BJ (cell line): ENCODE measurements around the gene CACNA1G. TPM values are rescaled to one million over a fixed set of nuclear protein-coding genes. Genes with fewer than 3 reads are reported as not detected.

ENCODE experiments used
- CTCF ChIA-PET: fragments of 350-600 bp; formaldehyde crosslinking; extraction: SDS; loops from one replicate; lab custom pipeline; 2021; ENCODE audit warnings: antibody characterized with exemption, inconsistent platforms; lab: Yijun Ruan, JAX
- POLR2A ChIA-PET: fragments of 300-600 bp; sonication (Branson Sonifier 250); formaldehyde crosslinking; extraction: SDS; loops from one replicate; lab custom pipeline; 2021; ENCODE audit warnings: antibody characterized with exemption; lab: Charles Lee
- DNase-seq: peaks from one replicate; pipeline ENCODE4 v3.0.0-alpha.2; 2011; ENCODE audit warnings: low read depth
- H3K27me3 ChIP-seq: 2 replicates; pipeline ENCODE4 v1.6.0; 2011; ENCODE audit warnings: low read length; ENCODE audit not compliant: control insufficient read depth, insufficient read depth
- H3K36me3 ChIP-seq: 2 replicates; pipeline ENCODE4 v1.5.1; 2011; ENCODE audit warnings: low read length; ENCODE audit not compliant: control insufficient read depth, insufficient read depth
- H3K4me3 ChIP-seq: 2 replicates; pipeline ENCODE4 v1.5.1; 2011; ENCODE audit warnings: low read depth, mild to moderate bottlenecking, control low read depth, low read length
- polyA plus RNA-seq: library from polyadenylated mRNA; depleted of rRNA; stranded (reverse); fragments of >200 nt; gene quantifications from 2 replicates; pipeline ENCODE4 v1.2.3, GENCODE V29; 2011
- TF ChIP-seq, protein P1 (sequence below): IDR thresholded peaks from 2 replicates; pipeline ENCODE4 v1.5.1; 2011; ENCODE audit warnings: low read depth, mild to moderate bottlenecking, control low read depth, inconsistent platforms, low read length, moderate library complexity; ENCODE audit not compliant: insufficient read depth

CACNA1G gene
- polyA plus RNA-seq, 1 experiment: 0.02 TPM

DNA sequence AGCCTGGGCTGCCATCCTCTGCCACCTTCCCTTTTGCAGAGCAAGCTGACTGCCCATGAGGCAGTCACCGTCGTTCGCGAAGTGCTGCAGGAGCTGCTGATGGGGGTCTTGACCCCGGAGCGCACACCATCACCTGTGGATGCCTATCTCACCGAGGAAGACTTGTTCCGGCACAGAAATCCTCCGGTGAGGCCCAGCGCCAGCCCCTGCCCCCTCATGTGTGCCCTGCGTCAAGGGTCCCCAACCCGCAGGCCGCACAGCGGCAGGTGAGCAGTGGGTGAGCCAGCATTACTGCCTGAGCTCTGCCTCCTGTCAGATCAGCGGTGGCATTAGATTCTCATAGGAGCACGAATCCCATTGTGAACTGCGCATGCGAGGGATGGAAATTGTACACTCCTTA lies 35.7 kb upstream of the CACNA1G start:
- no peak overlapping the region for H3K4me3 ChIP-seq
- TF ChIP-seq, protein P1, sequence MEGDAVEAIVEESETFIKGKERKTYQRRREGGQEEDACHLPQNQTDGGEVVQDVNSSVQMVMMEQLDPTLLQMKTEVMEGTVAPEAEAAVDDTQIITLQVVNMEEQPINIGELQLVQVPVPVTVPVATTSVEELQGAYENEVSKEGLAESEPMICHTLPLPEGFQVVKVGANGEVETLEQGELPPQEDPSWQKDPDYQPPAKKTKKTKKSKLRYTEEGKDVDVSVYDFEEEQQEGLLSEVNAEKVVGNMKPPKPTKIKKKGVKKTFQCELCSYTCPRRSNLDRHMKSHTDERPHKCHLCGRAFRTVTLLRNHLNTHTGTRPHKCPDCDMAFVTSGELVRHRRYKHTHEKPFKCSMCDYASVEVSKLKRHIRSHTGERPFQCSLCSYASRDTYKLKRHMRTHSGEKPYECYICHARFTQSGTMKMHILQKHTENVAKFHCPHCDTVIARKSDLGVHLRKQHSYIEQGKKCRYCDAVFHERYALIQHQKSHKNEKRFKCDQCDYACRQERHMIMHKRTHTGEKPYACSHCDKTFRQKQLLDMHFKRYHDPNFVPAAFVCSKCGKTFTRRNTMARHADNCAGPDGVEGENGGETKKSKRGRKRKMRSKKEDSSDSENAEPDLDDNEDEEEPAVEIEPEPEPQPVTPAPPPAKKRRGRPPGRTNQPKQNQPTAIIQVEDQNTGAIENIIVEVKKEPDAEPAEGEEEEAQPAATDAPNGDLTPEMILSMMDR: no peak
- CTCF ChIA-PET: no interaction called here
- POLR2A ChIA-PET: no interaction called here
- no peak for DNase-seq
- no peaks in the 10 kb centered on the region for H3K36me3 ChIP-seq
- H3K27me3 ChIP-seq: peaks cover 16% of the 10 kb centered on the region

DNA sequence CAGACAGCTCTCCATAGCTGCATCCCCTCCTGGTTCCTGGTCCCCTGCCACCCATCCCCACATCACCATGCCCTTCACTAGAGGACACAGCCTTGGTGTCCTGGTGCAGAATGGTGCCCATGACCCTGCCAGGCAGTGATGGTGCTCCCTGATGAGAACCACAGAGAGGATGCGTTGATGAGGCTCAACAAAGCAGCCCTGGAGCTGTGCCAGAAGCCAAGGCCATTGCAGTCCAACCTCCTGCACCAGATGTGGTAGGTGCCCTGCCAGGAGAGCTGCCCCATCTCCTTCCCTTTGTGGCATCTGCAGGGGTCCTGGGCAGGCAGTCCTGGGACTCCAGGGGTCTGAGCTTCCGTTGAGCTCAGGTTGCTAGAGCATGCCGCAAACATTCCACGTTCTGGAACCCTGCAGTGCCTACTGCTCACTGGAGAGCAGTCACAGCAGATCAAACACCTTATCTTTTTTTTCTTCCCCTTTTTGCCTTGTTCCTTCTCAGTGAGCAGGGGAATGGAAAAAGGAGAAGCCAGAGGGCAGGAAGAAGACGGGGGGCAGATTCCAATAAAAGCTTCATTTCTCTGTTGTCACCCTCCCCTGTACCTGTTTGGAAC lies 33.3 kb upstream of the CACNA1G start:
- TF ChIP-seq, protein P1: no peak
- H3K36me3 ChIP-seq: no peaks in the 10 kb centered on the region
- peaks cover 28% of the 10 kb centered on the region for H3K27me3 ChIP-seq
- POLR2A ChIA-PET: no interaction called here
- CTCF ChIA-PET: interaction anchor here (0.7 kb wide), 1 partner anchor 12 kb away, joined by 3 read pairs; no protein-coding TSS in a partner anchor
- H3K4me3 ChIP-seq: no peak overlapping the region
- no peak for DNase-seq

DNA sequence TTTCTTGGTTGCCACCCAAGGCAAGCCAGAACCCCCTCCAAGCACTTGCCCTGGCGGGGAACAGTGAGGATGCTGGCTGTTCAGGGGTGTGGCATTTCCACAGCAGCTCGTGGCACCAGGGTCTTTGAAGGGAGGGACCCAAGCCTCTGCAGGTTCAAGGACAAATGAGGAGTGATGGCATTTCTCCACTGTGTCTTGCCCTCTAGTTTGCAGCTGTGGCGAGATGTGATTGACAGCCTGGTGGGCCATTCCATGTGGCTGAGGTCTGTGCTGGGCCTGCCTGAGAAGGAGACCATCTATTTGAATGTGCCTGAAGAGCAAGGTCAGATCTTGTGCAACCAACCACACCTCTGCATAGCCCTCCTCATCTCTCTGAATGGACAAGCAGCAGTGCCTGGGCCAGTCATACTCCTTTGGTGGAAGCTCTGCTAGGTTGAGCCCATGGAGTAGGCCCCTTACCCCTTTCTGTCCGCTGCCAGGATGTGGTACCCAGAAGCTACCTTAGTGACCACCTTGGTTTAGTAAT lies 32.5 kb upstream of the CACNA1G start:
- CTCF ChIA-PET: interaction anchor here (0.7 kb wide), 1 partner anchor 11 kb away, joined by 3 read pairs; no protein-coding TSS in a partner anchor
- TF ChIP-seq, protein P1: no peak
- peaks cover 35% of the 10 kb centered on the region for H3K27me3 ChIP-seq

DNA sequence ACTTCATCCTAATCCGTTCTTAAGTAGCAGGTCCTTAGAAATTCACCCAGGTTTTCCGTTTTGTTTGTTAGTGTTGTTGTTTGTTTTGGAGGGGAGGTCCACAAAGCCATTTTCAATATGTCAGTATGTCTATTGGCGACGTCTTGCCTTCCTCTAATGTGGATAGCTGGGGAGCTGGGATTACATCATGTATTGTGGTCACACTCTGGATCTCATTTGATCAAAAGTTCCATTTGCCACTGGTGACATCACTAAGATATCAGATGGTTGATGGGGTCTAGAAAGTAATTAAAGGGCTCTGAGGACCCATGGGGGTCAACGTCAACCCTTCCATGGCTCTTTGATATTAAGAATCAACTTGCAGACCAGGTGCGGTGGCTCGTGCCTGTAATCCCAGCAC lies 30.7 kb upstream of the CACNA1G start:
- CTCF ChIA-PET: no interaction called here
- no peak for DNase-seq
- H3K27me3 ChIP-seq: peaks cover 38% of the 10 kb centered on the region
- TF ChIP-seq, protein P1: no peak
- no peak overlapping the region for H3K4me3 ChIP-seq
- POLR2A ChIA-PET: no interaction called here
- H3K36me3 ChIP-seq: no peaks in the 10 kb centered on the region

More for the DNA sequence above, 32.5 kb upstream of the CACNA1G start:
- H3K36me3 ChIP-seq: no peaks in the 10 kb centered on the region
- no peak overlapping the region for H3K4me3 ChIP-seq
- no peak for DNase-seq
- POLR2A ChIA-PET: no interaction called here

DNA sequence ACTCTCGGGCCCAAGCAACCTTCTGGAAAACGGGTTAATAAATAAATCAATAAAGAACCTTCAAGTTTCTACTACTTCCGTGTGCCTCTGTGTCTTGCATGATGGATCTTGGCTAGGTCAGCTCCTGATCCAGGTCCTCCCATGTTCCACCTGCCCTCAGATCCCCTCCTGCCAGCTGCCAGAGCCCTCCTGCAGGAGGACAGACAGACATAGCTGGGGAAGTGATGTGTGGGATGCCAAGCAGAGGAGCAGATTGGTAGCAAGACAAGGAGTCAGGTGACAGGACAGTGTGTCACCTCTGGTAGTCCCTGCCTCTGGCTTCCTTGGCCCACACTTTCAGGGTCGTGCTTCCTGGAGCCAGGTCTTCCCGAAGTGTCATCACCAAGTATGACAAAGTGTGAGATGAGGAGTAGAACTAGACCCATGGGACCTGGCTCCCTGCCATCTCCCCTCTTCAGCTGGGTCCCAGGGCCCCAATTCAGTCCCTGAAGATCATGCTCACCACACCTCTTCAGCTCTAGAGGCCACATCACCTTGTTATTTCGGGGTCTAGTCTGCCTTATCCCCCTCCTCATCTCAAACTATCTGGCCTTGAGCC lies 29.0 kb upstream of the CACNA1G start:
- Histone ChIP-seq H3K4me3 (no peak overlapping the region), H3K36me3 (no peaks in the 10 kb centered on the region), H3K27me3 (peaks cover 38% of the 10 kb centered on the region)
- CTCF ChIA-PET: interaction anchor here (0.6 to 1.3 kb wide), 4 partner anchors 49 to 163 kb away, joined by 3 to 4 read pairs (median 3); no protein-coding TSS in a partner anchor
- POLR2A ChIA-PET: no interaction called here
- no peak for DNase-seq
- TF ChIP-seq, protein P1: no peak
